ENCODE data around the gene CYP51A1.
A peak's percentile ranks its signal among the peaks of the same experiment; 100 is the strongest.

- TF ChIP-seq CTCF (IDR thresholded peaks at IDR 0.05; ENCODE audit: insufficient read depth, low read length, poor library complexity, severe bottlenecking) (peak; percentile 96), EZH2phosphoT487 (conservative IDR thresholded peaks at IDR 0.05; ENCODE audit: low read length) (no peak)
Observed at GRCh38 chr7:92133737-92134270, 473 bp downstream of the CYP51A1 start.

Measured in SU-DHL-6 (cell line).